Astrocyte (in vitro differentiated cells and primary cell): ENCODE measurements around the gene KRT76. TPM values are rescaled to one million over a fixed set of nuclear protein-coding genes. Genes with fewer than 3 reads are reported as not detected.

Experiments used
- DNase-seq: peaks from one replicate; pipeline ENCODE4 v3.0.0-alpha.2; 2010; ENCODE audit warnings: low read depth
- FAIRE-seq: peaks from 2 replicates; lab custom pipeline; 2011; peaks lifted over from hg19 to GRCh38; lab: Jason Lieb, UNC
- H2AFZ ChIP-seq: 2 replicates; pipeline ENCODE4 v1.6.0; 2012; ENCODE audit warnings: low read depth, low read length, inconsistent platforms
- H3K27ac ChIP-seq: 2 replicates; pipeline ENCODE4 v1.5.1; 2011; ENCODE audit warnings: low read depth, low read length, inconsistent platforms
- H3K27me3 ChIP-seq: 2 replicates; pipeline ENCODE4 v1.6.0; 2011; ENCODE audit warnings: low read length, inconsistent platforms; ENCODE audit not compliant: insufficient read depth
- H3K36me3 ChIP-seq: 2 replicates; pipeline ENCODE4 v1.5.1; 2011; ENCODE audit warnings: low read length, inconsistent platforms; ENCODE audit not compliant: insufficient read depth
- H3K4me1 ChIP-seq: 2 replicates; pipeline ENCODE4 v1.5.1; 2011; ENCODE audit warnings: low read length, inconsistent platforms; ENCODE audit not compliant: insufficient read depth
- H3K4me2 ChIP-seq: 2 replicates; pipeline ENCODE4 v1.6.0; 2012; ENCODE audit warnings: low read length, inconsistent platforms
- H3K4me3 ChIP-seq: 2 replicates; pipeline ENCODE4 v1.5.1; 2011; ENCODE audit warnings: low read depth, mild to moderate bottlenecking, low read length, inconsistent platforms; ENCODE audit not compliant: insufficient read depth
- H3K79me2 ChIP-seq: 2 replicates; pipeline ENCODE4 v1.6.0; 2012; ENCODE audit warnings: mild to moderate bottlenecking, low read length, inconsistent platforms; ENCODE audit not compliant: insufficient read depth
- H3K9ac ChIP-seq: 2 replicates; pipeline ENCODE4 v1.6.0; 2012; ENCODE audit warnings: mild to moderate bottlenecking, low read length, inconsistent platforms
- H3K9me3 ChIP-seq: 2 replicates; pipeline ENCODE4 v1.5.1; 2012; ENCODE audit warnings: low read depth, mild to moderate bottlenecking, low read length, inconsistent platforms; ENCODE audit not compliant: insufficient read depth
- H4K20me1 ChIP-seq: 2 replicates; pipeline ENCODE4 v1.6.0; 2012; ENCODE audit warnings: low read length, inconsistent platforms; ENCODE audit not compliant: insufficient read depth
- H3K27ac Mint-ChIP-seq: one replicate; pipeline ENCODE4 v1.8.0; 2021; ENCODE audit warnings: mild to moderate bottlenecking, mixed read lengths; ENCODE audit not compliant: unreplicated experiment
- H3K27me3 Mint-ChIP-seq: one replicate; pipeline ENCODE4 v1.8.0; 2021; ENCODE audit warnings: low read depth, mixed read lengths; ENCODE audit not compliant: unreplicated experiment
- H3K36me3 Mint-ChIP-seq: one replicate; pipeline ENCODE4 v1.8.0; 2021; ENCODE audit warnings: low read depth, mixed read lengths; ENCODE audit not compliant: unreplicated experiment
- H3K4me1 Mint-ChIP-seq: one replicate; pipeline ENCODE4 v1.8.0; 2021; ENCODE audit warnings: low read depth, mixed read lengths; ENCODE audit not compliant: unreplicated experiment
- H3K4me3 Mint-ChIP-seq: one replicate; pipeline ENCODE4 v1.8.0; 2021; ENCODE audit warnings: mild to moderate bottlenecking, moderate library complexity, mixed read lengths; ENCODE audit not compliant: unreplicated experiment
- H3K9me3 Mint-ChIP-seq: one replicate; pipeline ENCODE4 v1.8.0; 2021; ENCODE audit warnings: mild to moderate bottlenecking, mixed read lengths; ENCODE audit not compliant: unreplicated experiment
- CTCF ChIP-seq: IDR thresholded peaks from 2 replicates; pipeline ENCODE4 v1.5.1; 2011; ENCODE audit warnings: low read depth, mild to moderate bottlenecking, inconsistent platforms, low read length, moderate library complexity; ENCODE audit not compliant: insufficient read depth
- EZH2 ChIP-seq: IDR thresholded peaks from 2 replicates; pipeline ENCODE4 v1.6.1; 2012; ENCODE audit warnings: mild to moderate bottlenecking, low read length, inconsistent platforms; ENCODE audit not compliant: insufficient read depth
- total RNA-seq: library from RNA; stranded (reverse); gene quantifications from 2 replicates; pipeline ENCODE4 v1.2.1, GENCODE V29; 2021

Gene KRT76
- total RNA-seq, 1 donor from 2014 or later, result not detected

- peaks cover 10% of the 10 kb centered on the region for H3K27me3 ChIP-seq
- H3K36me3 Mint-ChIP-seq, result no peaks in the 10 kb centered on the region
- H4K20me1 ChIP-seq, result no peaks in the 10 kb centered on the region
- TF ChIP-seq EZH2 (no peak), CTCF (no peak)
- H3K4me3 ChIP-seq, result no peak overlapping the region
- no peak overlapping the region for H3K9ac ChIP-seq
- no peaks in the 10 kb centered on the region for H3K4me1 ChIP-seq
- H3K36me3 ChIP-seq, result no peaks in the 10 kb centered on the region
- no peaks in the 10 kb centered on the region for H3K9me3 ChIP-seq
- no peaks in the 10 kb centered on the region for H3K79me2 ChIP-seq
- H3K27ac Mint-ChIP-seq, result no peak overlapping the region
- no peak for DNase-seq
- no peak overlapping the region for H2AFZ ChIP-seq
- FAIRE-seq, result no peak
- H3K27ac ChIP-seq, result no peak overlapping the region
- H3K4me3 Mint-ChIP-seq, result no peak overlapping the region
- no peaks in the 10 kb centered on the region for H3K4me1 Mint-ChIP-seq
- peaks cover 83% of the 10 kb centered on the region for H3K27me3 Mint-ChIP-seq
- no peak overlapping the region for H3K4me2 ChIP-seq
- H3K9me3 Mint-ChIP-seq, result no peaks in the 10 kb centered on the region
Observed at GRCh38 chr12:52742822-52743457, 34.2 kb downstream of the KRT76 start.

GRCh38 chr12:52742196-52742580, 35.0 kb downstream of the KRT76 start:
- H3K4me2 ChIP-seq, result no peak overlapping the region
- no peaks in the 10 kb centered on the region for H3K4me1 ChIP-seq
- H3K79me2 ChIP-seq, result no peaks in the 10 kb centered on the region
- DNase-seq (no peak), FAIRE-seq (no peak)
- H3K27ac ChIP-seq, result no peak overlapping the region
- no peaks in the 10 kb centered on the region for H3K9me3 ChIP-seq
- no peak overlapping the region for H3K4me3 ChIP-seq
- Mint-ChIP-seq H3K9me3 (no peaks in the 10 kb centered on the region), H3K27ac (no peak overlapping the region), H3K4me1 (no peaks in the 10 kb centered on the region), H3K27me3 (peaks cover 77% of the 10 kb centered on the region), H3K4me3 (no peak overlapping the region), H3K36me3 (no peaks in the 10 kb centered on the region)
- H4K20me1 ChIP-seq, result no peaks in the 10 kb centered on the region
- no peaks in the 10 kb centered on the region for H3K36me3 ChIP-seq
- H2AFZ ChIP-seq, result no peak overlapping the region
- H3K9ac ChIP-seq, result no peak overlapping the region
- TF ChIP-seq EZH2 (no peak), CTCF (no peak)
- H3K27me3 ChIP-seq, result peaks cover 7% of the 10 kb centered on the region

- H3K79me2 ChIP-seq, result no peaks in the 10 kb centered on the region
- Mint-ChIP-seq H3K27ac (no peak overlapping the region), H3K9me3 (no peaks in the 10 kb centered on the region), H3K27me3 (peaks cover 78% of the 10 kb centered on the region), H3K4me1 (no peaks in the 10 kb centered on the region), H3K4me3 (no peak overlapping the region), H3K36me3 (no peaks in the 10 kb centered on the region)
- no peaks in the 10 kb centered on the region for H3K9me3 ChIP-seq
- no peaks in the 10 kb centered on the region for H3K4me1 ChIP-seq
- H3K4me3 ChIP-seq, result no peak overlapping the region
- no peaks in the 10 kb centered on the region for H4K20me1 ChIP-seq
- no peak overlapping the region for H3K27ac ChIP-seq
- H3K4me2 ChIP-seq, result no peak overlapping the region
- H3K9ac ChIP-seq, result no peak overlapping the region
- peaks cover 2% of the 10 kb centered on the region for H3K27me3 ChIP-seq
- no peak for FAIRE-seq
- no peaks in the 10 kb centered on the region for H3K36me3 ChIP-seq
- DNase-seq, result peak; percentile 29
- TF ChIP-seq EZH2 (no peak), CTCF (no peak)
- no peak overlapping the region for H2AFZ ChIP-seq
Observed at GRCh38 chr12:52741375-52742195, 35.6 kb downstream of the KRT76 start.
